Activated T-helper 1 cell treated with anti-CD3 and anti-CD28 coated beads, Interleukin-2, amount 50 U/mL, for 16 hours (primary cell): ENCODE measurements around the gene LEF1.
A peak's percentile ranks its signal among the peaks of the same experiment; 100 is the strongest.

Experiments used
- DNase-seq, 2 donors: peaks; one replicate each; pipeline ENCODE4 v3.0.0-alpha.2; 2020; ENCODE audit warnings: low read depth in 1 of 2, low spot score in 1 of 2

Gene LEF1

GRCh38 chr4:108168671-108169523 is at the start of gene LEF1:
Gene LEF1, minus strand, starts transcription at chr4:108168932. Its CDS starts 1,165 bp downstream, at chr4:108167767.
- peak; percentile 37 to 52 for DNase-seq

DNA sequence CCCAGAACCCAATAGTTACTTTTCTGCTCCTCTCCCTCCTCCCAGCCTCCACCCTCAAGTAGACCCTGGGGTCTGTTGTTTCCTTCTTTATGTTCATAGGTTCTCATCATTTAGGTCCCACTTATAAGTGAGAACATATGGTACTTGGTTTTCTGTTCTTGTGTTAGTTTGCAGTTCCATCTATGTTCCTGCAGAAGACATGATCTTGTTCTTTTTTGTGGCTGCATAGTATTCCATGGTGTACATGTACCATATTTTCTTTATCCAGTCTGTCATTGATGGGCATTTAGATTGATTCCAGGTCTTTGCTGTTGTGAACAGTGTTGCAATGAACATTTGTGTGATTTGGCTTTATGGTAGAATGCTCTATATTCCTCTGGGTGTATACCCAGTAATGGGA is 47.8 kb upstream of the LEF1 start:
- DNase-seq, result no peak

- no peak for DNase-seq
These were observed 46.3 kb upstream of the LEF1 start for GRCh38 chr4:108215055-108215454.

GRCh38 chr4:108213723-108214122 is 45.0 kb upstream of the LEF1 start:
- DNase-seq, result no peak

DNA sequence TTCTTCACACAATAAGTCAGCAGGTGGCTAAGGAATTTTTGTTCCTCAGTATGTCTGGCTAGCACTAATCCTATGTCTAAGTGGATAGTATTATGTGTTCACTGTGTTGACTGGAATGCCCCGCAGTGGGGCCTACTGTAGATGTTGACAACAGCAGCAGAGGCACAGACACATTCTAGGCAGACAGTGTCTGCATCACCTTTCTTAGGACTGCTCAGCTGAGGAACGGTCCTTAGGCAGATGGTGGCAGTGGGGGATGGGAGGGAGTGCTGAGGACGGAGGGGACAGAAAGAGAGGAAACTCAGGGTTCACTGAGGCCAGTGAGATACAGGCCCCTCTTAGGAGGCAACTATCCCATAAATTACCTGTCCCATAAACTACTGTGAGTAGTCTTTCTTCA is 44.6 kb upstream of the LEF1 start:
- no peak for DNase-seq

- DNase-seq, result no peak
These were observed 42.5 kb upstream of the LEF1 start for GRCh38 chr4:108210989-108211835.

- DNase-seq, result no peak
These were observed 40.8 kb upstream of the LEF1 start for GRCh38 chr4:108209489-108209888.

GRCh38 chr4:108205859-108206258 is 37.1 kb upstream of the LEF1 start:
- DNase-seq, result no peak

GRCh38 chr4:108204518-108204917 is 35.8 kb upstream of the LEF1 start:
- no peak for DNase-seq

DNA sequence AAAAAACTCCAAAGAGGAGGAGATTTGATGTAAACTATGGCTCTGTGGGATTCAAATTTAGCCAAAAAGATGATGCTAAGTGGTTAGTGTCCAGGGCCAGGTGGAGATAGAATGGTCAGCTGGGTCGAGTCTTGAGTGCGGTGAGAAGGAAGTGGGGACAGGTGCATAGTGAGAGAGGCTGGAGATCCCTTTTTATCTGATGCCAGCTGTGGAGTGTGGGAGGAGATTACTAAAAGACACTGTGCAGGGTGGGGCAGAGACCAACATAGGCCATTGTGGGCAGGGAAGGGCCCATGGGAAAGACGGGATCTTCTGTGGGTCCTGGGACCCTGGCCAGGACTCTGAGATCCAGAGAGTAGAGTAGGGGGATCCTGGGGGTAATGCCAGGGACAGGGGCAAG is 34.6 kb upstream of the LEF1 start:
- no peak for DNase-seq

- DNase-seq, result no peak
These were observed 33.0 kb upstream of the LEF1 start for GRCh38 chr4:108201774-108202173.

GRCh38 chr4:108199881-108200280 is 31.1 kb upstream of the LEF1 start:
- no peak for DNase-seq

DNA sequence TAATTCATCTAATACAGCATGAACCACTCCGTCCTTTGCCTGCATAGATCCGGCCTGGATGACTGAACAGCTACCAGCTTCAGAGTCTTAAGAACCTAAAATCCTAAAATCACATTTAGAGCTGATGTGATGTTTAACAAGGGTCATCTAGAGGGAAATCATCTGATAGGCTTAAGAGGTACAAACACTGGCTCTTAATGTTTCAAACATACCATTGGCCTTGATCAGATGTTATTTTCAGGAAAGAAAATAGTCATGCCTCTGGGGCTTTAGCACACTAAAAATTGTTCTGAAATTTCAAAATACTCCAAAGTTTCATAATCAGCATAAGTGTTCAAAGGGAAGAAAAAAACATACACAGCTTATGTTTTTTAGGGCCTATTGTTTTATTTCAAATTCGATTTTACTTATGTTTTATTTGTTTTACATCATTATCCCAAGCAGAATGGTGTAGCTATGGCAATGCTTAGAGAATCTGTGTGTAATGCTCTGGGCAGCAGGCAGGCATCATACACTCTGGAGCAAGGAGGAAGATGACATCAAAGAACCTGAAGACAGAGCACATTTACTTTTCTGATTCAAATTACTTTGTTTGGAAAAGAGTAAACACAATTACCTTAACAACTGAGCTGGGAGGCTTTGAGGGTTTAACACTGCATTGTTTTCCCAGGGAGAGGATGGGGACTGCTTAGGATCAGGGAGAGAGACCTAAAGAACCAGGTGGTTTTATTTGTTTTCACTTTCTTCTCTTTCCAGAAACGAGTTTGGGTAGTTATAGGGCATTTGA is 25.3 kb upstream of the LEF1 start:
- DNase-seq, result no peak

- DNase-seq, result no peak
These were observed 24.2 kb upstream of the LEF1 start for GRCh38 chr4:108192935-108193334.

DNA sequence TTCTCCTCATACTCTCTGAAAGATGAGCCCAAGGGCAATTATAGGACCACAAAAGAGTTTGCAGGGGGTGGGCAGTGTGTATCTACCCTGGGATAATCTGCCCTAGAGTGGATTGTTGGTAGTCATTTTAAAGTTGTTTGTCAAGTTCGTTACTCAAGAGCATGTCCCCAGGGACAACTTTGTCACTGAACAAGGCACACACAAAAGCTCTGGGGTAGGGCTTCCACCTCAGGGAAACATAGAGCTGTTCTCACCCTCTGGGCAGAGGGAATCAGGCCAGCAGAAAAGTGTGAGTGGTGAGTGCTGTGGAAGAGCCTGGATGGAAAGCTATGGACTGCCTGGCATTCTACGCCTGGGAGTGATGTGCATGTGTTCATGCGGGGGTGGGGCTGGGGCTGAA is 23.3 kb upstream of the LEF1 start:
- DNase-seq, result no peak

- DNase-seq, result no peak
These were observed 22.7 kb upstream of the LEF1 start for GRCh38 chr4:108191269-108191914.

GRCh38 chr4:108188770-108189169 is 20.0 kb upstream of the LEF1 start:
- DNase-seq, result no peak

DNA sequence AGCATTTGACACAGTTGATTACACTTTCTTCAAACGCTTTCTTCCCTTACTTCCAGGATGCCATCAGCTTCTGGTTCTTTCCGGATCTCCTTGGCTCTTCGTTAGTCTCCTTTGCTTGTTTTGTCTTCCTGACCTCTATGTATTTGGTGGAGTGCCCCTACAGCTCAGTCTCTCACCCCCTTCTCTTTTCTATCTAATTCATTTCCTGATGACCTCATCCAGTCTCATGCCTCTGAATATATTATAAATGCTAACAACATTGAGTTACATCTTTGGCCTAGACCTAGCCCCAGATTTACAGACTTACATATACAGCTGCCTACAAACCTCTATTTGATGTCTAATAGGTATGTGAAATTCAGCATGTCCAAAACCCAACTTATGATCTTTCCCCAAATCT is 16.5 kb upstream of the LEF1 start:
- no peak for DNase-seq

GRCh38 chr4:108184453-108185049 is 15.8 kb upstream of the LEF1 start:
- DNase-seq, result no peak

GRCh38 chr4:108181704-108182103 is 13.0 kb upstream of the LEF1 start:
- no peak for DNase-seq

DNA sequence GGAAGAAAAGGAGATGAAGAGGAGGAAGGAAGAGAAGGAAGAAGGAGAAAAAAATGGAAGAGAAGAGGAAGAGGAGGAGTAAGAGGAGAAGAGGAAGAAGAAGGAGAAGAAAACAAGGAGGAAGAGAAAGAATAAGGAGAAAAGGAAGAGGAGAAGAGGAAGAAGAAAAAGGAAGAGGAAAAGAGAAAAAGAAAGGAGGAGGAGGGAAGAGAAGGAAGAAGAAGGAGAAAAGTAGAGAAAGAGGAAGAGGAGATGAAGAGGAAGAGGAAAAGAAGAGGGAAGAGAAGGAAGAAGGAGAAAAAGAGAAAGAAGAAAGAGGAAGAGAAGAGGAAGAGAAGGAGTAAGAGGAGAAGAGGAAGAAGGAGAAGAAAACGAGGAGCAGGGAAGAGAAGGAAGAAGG is 11.8 kb upstream of the LEF1 start:
- no peak for DNase-seq
